Stomach (tissue), 9 donors: ENCODE data around the gene MEGF8. TPM values are rescaled to one million over a fixed set of nuclear protein-coding genes. Genes with fewer than 3 reads are reported as not detected.
"Not testable (repeated sequence)": the region's sequence is repeated elsewhere in the genome, so short reads cannot be mapped to it uniquely, and the experiment has no call there.

Experiments
- DNase-seq, 2 donors: peaks; one replicate each; pipeline versions ENCODE4 v3.0.0 to v3.0.0-alpha.2; 2013 to 2019
- H3K27ac ChIP-seq, 5 donors: fragments of 200-600 bp in 4 of 5; sonication (generic) in 4 of 5; one replicate each; pipeline ENCODE4 v1.5.1; 2013 to 2019; ENCODE audit warnings: mild to moderate bottlenecking in 1 of 5, moderate library complexity in 1 of 5
- H3K27me3 ChIP-seq, 3 donors: fragments of 200-600 bp; sonication (generic); one replicate each; pipeline ENCODE4 v1.5.1; 2017 to 2019; ENCODE audit warnings: mixed run types in 1 of 3
- H3K36me3 ChIP-seq, 4 donors: fragments of 200-600 bp; sonication (generic); 1 replicate in 3 of 4; 2 replicates in 1 of 4; pipeline ENCODE4 v1.5.1; 2016 to 2019
- H3K4me1 ChIP-seq, 4 donors: fragments of 200-600 bp; sonication (generic); one replicate each; pipeline ENCODE4 v1.5.1; 2016 to 2019
- H3K4me3 ChIP-seq, 4 donors: fragments of 200-600 bp; sonication (generic) in 3 of 4; one replicate each; pipeline ENCODE4 v1.5.1; 2016 to 2019; ENCODE audit warnings: mild to moderate bottlenecking in 1 of 4
- H3K9me3 ChIP-seq, 4 donors: fragments of 200-600 bp; sonication (generic); one replicate each; pipeline ENCODE4 v1.5.1; 2016 to 2019
- EP300 ChIP-seq: sonication (generic); formaldehyde crosslinking; IDR thresholded peaks from one replicate; pipeline ENCODE4 v1.6.1; 2017; ENCODE audit warnings: antibody characterized with exemption
- POLR2A ChIP-seq, 4 donors: fragments of 450-650 bp; IDR thresholded peaks; one replicate each; pipeline ENCODE4 v1.6.1; 2016; ENCODE audit warnings: antibody characterized with exemption in 4 of 4, control low read depth in 2 of 4, mild to moderate bottlenecking in 1 of 4, moderate library complexity in 1 of 4
- POLR2AphosphoS5 ChIP-seq, 3 donors: sonication (generic); formaldehyde crosslinking; IDR thresholded peaks; one replicate each; pipeline ENCODE4 v1.6.1; 2016; ENCODE audit warnings: antibody characterized with exemption in 3 of 3
- WGBS, 5 donors: extraction: QIAGEN DNeasy Blood & Tissue Kit in 3 of 5; methylation state at CpG; one replicate each; pipeline versions ENCODE4 v1.1.5 to v1.1.7; 2013 to 2018; 5-methylcytosine and 5-hydroxymethylcytosine counted together
- intact Hi-C: fragments of 100-400 bp; cut with DNase I; formaldehyde crosslinking; loops from one replicate; pipeline ENCODE4 v1.15.1; 2023; ENCODE audit warnings: low total_unique reads
- polyA plus RNA-seq, 3 donors: library from polyadenylated mRNA; stranded (reverse); fragments of 200-250 nt; gene quantifications; one replicate each; pipeline ENCODE4 v1.2.3, GENCODE V29; 2013
- total RNA-seq, 5 donors: library from RNA; depleted of rRNA; stranded (reverse); fragments of >200 nt; gene quantifications; one replicate each; pipeline versions ENCODE4 v1.1.0 to v1.2.3, GENCODE V29; 2014 to 2016
- TF ChIP-seq, protein P1 (sequence below), 7 experiments: fragments of 450-650 bp in 4 of 7; fragments of 200-600 bp in 3 of 7; sonication (generic) in 3 of 7; IDR thresholded peaks; one replicate each; pipeline ENCODE4 v1.5.1; 2016 to 2019; ENCODE audit warnings: antibody characterized with exemption in 7 of 7, control low read depth in 2 of 7, mild to moderate bottlenecking in 1 of 7
- donor health status: healthy with polysubstance abuse.
- donor health status: Bipolar disorder and iron deficiency.
- donor health status: healthy.

MEGF8 gene
- total and polyA plus RNA-seq, 8 donors, result 2.6 to 46.3 (median 12.3) TPM

- Histone ChIP-seq H3K9me3 (no peaks in the 10 kb centered on the region), H3K36me3 (peaks cover 0 to 6% (median under 1%) of the 10 kb centered on the region in 4 donors), H3K27me3 (peaks cover 8 to 12% (median 11%) of the 10 kb centered on the region in 3 donors), H3K4me3 (no peak overlapping the region), H3K4me1 (peaks cover 23 to 53% (median 35%) of the 10 kb centered on the region in 4 donors), H3K27ac (no peak overlapping the region)
- 75 to 79% (median 78%) methylated on average over 2 of the region's 2 CpGs for WGBS, 5 donors
- intact Hi-C loops, result loop anchor here (10.0 kb wide), 1 partner anchor 204 kb away; no protein-coding TSS in a partner anchor
- no peak for DNase-seq
- TF ChIP-seq, protein P1, sequence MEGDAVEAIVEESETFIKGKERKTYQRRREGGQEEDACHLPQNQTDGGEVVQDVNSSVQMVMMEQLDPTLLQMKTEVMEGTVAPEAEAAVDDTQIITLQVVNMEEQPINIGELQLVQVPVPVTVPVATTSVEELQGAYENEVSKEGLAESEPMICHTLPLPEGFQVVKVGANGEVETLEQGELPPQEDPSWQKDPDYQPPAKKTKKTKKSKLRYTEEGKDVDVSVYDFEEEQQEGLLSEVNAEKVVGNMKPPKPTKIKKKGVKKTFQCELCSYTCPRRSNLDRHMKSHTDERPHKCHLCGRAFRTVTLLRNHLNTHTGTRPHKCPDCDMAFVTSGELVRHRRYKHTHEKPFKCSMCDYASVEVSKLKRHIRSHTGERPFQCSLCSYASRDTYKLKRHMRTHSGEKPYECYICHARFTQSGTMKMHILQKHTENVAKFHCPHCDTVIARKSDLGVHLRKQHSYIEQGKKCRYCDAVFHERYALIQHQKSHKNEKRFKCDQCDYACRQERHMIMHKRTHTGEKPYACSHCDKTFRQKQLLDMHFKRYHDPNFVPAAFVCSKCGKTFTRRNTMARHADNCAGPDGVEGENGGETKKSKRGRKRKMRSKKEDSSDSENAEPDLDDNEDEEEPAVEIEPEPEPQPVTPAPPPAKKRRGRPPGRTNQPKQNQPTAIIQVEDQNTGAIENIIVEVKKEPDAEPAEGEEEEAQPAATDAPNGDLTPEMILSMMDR (IDR thresholded peaks at IDR 0.05), result no peak
- TF ChIP-seq EP300, result no peak
- TF ChIP-seq POLR2A (IDR thresholded peaks at IDR 0.05), result no peak
- TF ChIP-seq POLR2AphosphoS5 (IDR thresholded peaks at IDR 0.05), result no peak
These were observed 3.4 kb downstream of the MEGF8 start for GRCh38 chr19:42328854-42329253.

DNA sequence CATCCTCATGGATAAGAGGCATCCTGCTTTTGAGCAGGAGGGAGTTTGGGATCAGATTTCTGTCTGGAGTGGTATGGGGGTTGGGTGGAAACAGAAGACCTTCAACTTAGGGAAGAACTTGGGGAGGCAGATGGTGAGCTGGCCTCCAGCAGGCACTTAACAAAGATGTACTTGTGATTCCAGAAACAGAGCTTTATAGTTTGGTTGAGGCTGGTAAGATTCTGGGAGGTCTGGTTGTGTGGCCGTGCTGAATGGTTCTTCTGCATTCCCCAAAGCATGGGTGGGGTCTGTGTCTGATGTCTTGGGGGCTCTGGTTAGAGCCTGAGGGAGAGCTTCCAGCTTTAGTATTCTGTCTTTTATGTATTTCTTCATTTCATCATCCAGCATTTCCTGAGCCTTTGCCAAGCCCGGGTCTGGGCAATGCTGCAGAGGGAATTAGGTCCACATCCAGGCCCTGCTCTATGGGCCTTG is 4.8 kb downstream of the MEGF8 start:
- Histone ChIP-seq H3K27ac (no peak overlapping the region), H3K27me3 (no peaks in the 10 kb centered on the region), H3K4me3 (no peak overlapping the region), H3K4me1 (peaks cover 12 to 40% (median 22%) of the 10 kb centered on the region in 4 donors), H3K9me3 (no peaks in the 10 kb centered on the region), H3K36me3 (peaks cover 0 to 19% (median 10%) of the 10 kb centered on the region in 4 donors)
- TF ChIP-seq, protein P1 (IDR thresholded peaks at IDR 0.05), result no peak
- TF ChIP-seq EP300 (no peak), POLR2A (IDR thresholded peaks at IDR 0.05) (no peak), POLR2AphosphoS5 (IDR thresholded peaks at IDR 0.05) (no peak)
- peak in 1 of 2 donors; percentile 62 for DNase-seq
- 58 to 76% (median 62%) methylated on average over 2 of the region's 2 CpGs for WGBS, 5 donors
- intact Hi-C loops, result no loop called here

- H3K9me3 ChIP-seq, H3K27me3 ChIP-seq, H3K4me3 ChIP-seq, H3K27ac ChIP-seq, DNase-seq, intact Hi-C loops: not testable (repeated sequence)
- peaks cover 7 to 29% (median 19%) of the 10 kb centered on the region in 4 donors for H3K36me3 ChIP-seq
- peaks cover 6 to 34% (median 18%) of the 10 kb centered on the region in 4 donors for H3K4me1 ChIP-seq
- 82 to 94% (median 85%) methylated on average over 3 of the region's 3 CpGs for WGBS, 5 donors
These were observed 5.9 kb downstream of the MEGF8 start for GRCh38 chr19:42331333-42331732.

- Histone ChIP-seq H3K27me3 (no peaks in the 10 kb centered on the region), H3K9me3 (no peaks in the 10 kb centered on the region), H3K4me1 (peaks cover 0 to 27% (median 10%) of the 10 kb centered on the region in 4 donors), H3K27ac (no peak overlapping the region), H3K4me3 (no peak overlapping the region), H3K36me3 (peaks cover 12 to 37% (median 26%) of the 10 kb centered on the region in 4 donors)
- no peak for DNase-seq
- TF ChIP-seq POLR2A (IDR thresholded peaks at IDR 0.05) (no peak), POLR2AphosphoS5 (IDR thresholded peaks at IDR 0.05) (no peak), EP300 (no peak)
- TF ChIP-seq, protein P1 (IDR thresholded peaks at IDR 0.05), result no peak
- intact Hi-C loops, result no loop called here
- WGBS, 5 donors, result 89 to 95% (median 94%) methylated on average over 6 of the region's 6 CpGs
These were observed 6.6 kb downstream of the MEGF8 start for GRCh38 chr19:42332059-42332458.

DNA sequence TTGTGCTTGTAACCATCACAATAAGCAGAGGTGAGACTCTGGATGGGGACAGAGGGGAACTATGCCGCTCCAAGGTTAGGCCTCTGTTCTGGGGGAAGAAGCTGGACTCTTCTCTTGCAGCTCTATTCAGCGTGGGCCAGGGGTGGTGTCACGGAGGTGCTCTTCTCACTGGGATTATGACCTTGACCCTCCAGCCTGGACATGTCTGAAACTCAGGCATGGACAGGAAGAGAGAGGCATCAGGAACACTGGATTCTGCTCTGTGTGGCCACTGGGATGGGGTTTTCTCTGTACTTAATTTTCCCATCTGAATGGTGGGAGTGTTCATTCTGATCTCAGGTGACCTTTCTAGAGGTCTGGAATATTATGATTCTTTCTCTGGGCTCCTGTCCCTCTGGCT is 7.6 kb downstream of the MEGF8 start:
- peaks cover 0 to 17% (median 2%) of the 10 kb centered on the region in 4 donors for H3K4me1 ChIP-seq
- intact Hi-C loops, result no loop called here
- no peak for DNase-seq
- WGBS, 5 donors, result 74 to 98% (median 92%) methylated on average over 3 of the region's 3 CpGs
- peaks cover 12 to 46% (median 34%) of the 10 kb centered on the region in 4 donors for H3K36me3 ChIP-seq
- no peaks in the 10 kb centered on the region for H3K9me3 ChIP-seq
- TF ChIP-seq, protein P1 (IDR thresholded peaks at IDR 0.05), result no peak
- no peak for TF ChIP-seq POLR2AphosphoS5 (IDR thresholded peaks at IDR 0.05)
- TF ChIP-seq EP300, result no peak
- no peak for TF ChIP-seq POLR2A (IDR thresholded peaks at IDR 0.05)
- H3K27ac ChIP-seq, result no peak overlapping the region
- H3K27me3 ChIP-seq, result no peaks in the 10 kb centered on the region
- no peak overlapping the region for H3K4me3 ChIP-seq
